Islet of Langerhans (tissue), 1 donor: ENCODE data around the gene GUCY2D.

Experiments
- FAIRE-seq: peaks from one replicate; lab custom pipeline; 2011; peaks lifted over from hg19 to GRCh38; lab: Jason Lieb, UNC

Gene GUCY2D

GRCh38 chr17:8068736-8069586 lies 66.5 kb downstream of the GUCY2D start:
- FAIRE-seq, result no peak

- FAIRE-seq, result no peak
These were observed 67.1 kb downstream of the GUCY2D start for GRCh38 chr17:8069587-8069860.
